Cardiac muscle cell (in vitro differentiated cells and primary cell): ENCODE data around the gene RUSC1. TPM values are rescaled to one million over a fixed set of nuclear protein-coding genes. Genes with fewer than 3 reads are reported as not detected.

Source experiments
- DNase-seq, 2 donors: peaks; one replicate each; pipeline versions ENCODE4 v3.0.0 to v3.0.0-alpha.2; 2010 to 2017; ENCODE audit warnings: low read depth in 1 of 2, low spot score in 1 of 2
- H3K27ac ChIP-seq: fragments of 200-600 bp; sonication (generic); 2 replicates; pipeline ENCODE4 v1.5.1; 2016
- H3K27me3 ChIP-seq: fragments of 200-600 bp; sonication (generic); 2 replicates; pipeline ENCODE4 v1.6.0; 2016; ENCODE audit warnings: control low read depth
- H3K36me3 ChIP-seq: fragments of 200-600 bp; sonication (generic); 2 replicates; pipeline ENCODE4 v1.5.1; 2016; ENCODE audit warnings: control low read depth
- H3K4me1 ChIP-seq: fragments of 200-600 bp; sonication (generic); 2 replicates; pipeline ENCODE4 v1.8.1; 2017; ENCODE audit warnings: low read depth, mild to moderate bottlenecking, mixed run types
- H3K4me3 ChIP-seq: fragments of 200-600 bp; sonication (generic); 2 replicates; pipeline ENCODE4 v1.5.1; 2016; ENCODE audit warnings: mild to moderate bottlenecking
- H3K9me3 ChIP-seq: fragments of 200-600 bp; sonication (generic); 2 replicates; pipeline ENCODE4 v1.5.1; 2017; ENCODE audit warnings: low read depth, mild to moderate bottlenecking, control low read depth
- polyA plus RNA-seq: library from polyadenylated mRNA; unstranded; fragments of >200 nt; fragmentation: Nextera tagmentation; extraction: Ambion mirVana; gene quantifications from 2 replicates; pipeline ENCODE4 v1.2.1, GENCODE V29; 2016
- total RNA-seq: library from RNA; depleted of rRNA; stranded (reverse); fragments of >200 nt; gene quantifications from 2 replicates; pipeline ENCODE4 v1.2.3, GENCODE V29; 2016
- TF ChIP-seq, protein P1 (sequence below): IDR thresholded peaks from 2 replicates; pipeline ENCODE4 v1.5.1; 2012; ENCODE audit warnings: low read depth, mild to moderate bottlenecking, low read length

Gene RUSC1
- total and polyA plus RNA-seq, 2 experiments from 2014 or later: 25.9 to 44.4 TPM

DNA sequence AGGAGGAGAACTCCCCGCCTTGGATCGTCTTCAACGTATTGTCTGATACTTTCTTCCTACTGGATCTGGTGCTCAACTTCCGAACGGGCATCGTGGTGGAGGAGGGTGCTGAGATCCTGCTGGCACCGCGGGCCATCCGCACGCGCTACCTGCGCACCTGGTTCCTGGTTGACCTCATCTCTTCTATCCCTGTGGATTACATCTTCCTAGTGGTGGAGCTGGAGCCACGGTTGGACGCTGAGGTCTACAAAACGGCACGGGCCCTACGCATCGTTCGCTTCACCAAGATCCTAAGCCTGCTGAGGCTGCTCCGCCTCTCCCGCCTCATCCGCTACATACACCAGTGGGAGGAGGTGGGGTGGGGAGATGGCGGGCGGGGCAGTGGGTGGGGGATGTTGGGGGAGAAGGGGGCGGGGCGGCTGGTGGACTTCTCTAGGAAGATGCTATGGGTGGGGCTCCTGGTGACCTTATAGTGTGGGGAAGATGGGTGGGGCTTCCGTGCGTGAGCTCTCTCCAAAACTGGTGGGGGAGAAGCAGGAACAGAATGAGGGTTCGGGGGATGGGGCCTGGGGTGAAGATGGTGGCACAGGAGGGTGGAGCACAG lies 38.1 kb upstream of the RUSC1 start:
- H3K36me3 ChIP-seq: no peaks in the 10 kb centered on the region
- no peaks in the 10 kb centered on the region for H3K9me3 ChIP-seq
- H3K27me3 ChIP-seq: no peaks in the 10 kb centered on the region
- H3K27ac ChIP-seq: no peak overlapping the region
- no peak for DNase-seq
- no peaks in the 10 kb centered on the region for H3K4me1 ChIP-seq
- TF ChIP-seq, protein P1, sequence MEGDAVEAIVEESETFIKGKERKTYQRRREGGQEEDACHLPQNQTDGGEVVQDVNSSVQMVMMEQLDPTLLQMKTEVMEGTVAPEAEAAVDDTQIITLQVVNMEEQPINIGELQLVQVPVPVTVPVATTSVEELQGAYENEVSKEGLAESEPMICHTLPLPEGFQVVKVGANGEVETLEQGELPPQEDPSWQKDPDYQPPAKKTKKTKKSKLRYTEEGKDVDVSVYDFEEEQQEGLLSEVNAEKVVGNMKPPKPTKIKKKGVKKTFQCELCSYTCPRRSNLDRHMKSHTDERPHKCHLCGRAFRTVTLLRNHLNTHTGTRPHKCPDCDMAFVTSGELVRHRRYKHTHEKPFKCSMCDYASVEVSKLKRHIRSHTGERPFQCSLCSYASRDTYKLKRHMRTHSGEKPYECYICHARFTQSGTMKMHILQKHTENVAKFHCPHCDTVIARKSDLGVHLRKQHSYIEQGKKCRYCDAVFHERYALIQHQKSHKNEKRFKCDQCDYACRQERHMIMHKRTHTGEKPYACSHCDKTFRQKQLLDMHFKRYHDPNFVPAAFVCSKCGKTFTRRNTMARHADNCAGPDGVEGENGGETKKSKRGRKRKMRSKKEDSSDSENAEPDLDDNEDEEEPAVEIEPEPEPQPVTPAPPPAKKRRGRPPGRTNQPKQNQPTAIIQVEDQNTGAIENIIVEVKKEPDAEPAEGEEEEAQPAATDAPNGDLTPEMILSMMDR: no peak
- H3K4me3 ChIP-seq: no peak overlapping the region

GRCh38 chr1:155284476-155284875 lies 36.2 kb upstream of the RUSC1 start:
- no peaks in the 10 kb centered on the region for H3K4me1 ChIP-seq
- TF ChIP-seq, protein P1: no peak
- no peaks in the 10 kb centered on the region for H3K9me3 ChIP-seq
- H3K27ac ChIP-seq: no peak overlapping the region
- no peak overlapping the region for H3K4me3 ChIP-seq
- H3K36me3 ChIP-seq: no peaks in the 10 kb centered on the region
- no peak for DNase-seq
- H3K27me3 ChIP-seq: no peaks in the 10 kb centered on the region

GRCh38 chr1:155285063-155285462 lies 35.6 kb upstream of the RUSC1 start:
- DNase-seq: no peak
- H3K27me3 ChIP-seq: no peaks in the 10 kb centered on the region
- no peak overlapping the region for H3K27ac ChIP-seq
- TF ChIP-seq, protein P1: no peak
- no peak overlapping the region for H3K4me3 ChIP-seq
- H3K4me1 ChIP-seq: no peaks in the 10 kb centered on the region
- H3K9me3 ChIP-seq: no peaks in the 10 kb centered on the region
- no peaks in the 10 kb centered on the region for H3K36me3 ChIP-seq

DNA sequence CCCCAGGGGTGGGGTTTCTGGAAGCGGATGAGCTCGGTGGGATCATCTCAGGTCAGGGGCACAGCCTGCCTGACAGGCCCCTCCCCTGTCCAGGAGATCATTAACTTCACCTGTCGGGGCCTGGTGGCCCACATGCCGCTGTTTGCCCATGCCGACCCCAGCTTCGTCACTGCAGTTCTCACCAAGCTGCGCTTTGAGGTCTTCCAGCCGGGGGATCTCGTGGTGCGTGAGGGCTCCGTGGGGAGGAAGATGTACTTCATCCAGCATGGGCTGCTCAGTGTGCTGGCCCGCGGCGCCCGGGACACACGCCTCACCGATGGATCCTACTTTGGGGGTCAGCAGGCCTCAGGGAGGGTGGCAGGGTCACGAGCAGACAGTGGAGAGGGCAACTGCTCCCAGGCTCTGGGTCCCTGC lies 35.1 kb upstream of the RUSC1 start:
- no peaks in the 10 kb centered on the region for H3K36me3 ChIP-seq
- TF ChIP-seq, protein P1: no peak
- H3K4me1 ChIP-seq: no peaks in the 10 kb centered on the region
- no peak overlapping the region for H3K27ac ChIP-seq
- no peaks in the 10 kb centered on the region for H3K9me3 ChIP-seq
- no peaks in the 10 kb centered on the region for H3K27me3 ChIP-seq
- H3K4me3 ChIP-seq: no peak overlapping the region
- DNase-seq: no peak

GRCh38 chr1:155286544-155286943 lies 34.1 kb upstream of the RUSC1 start:
- H3K9me3 ChIP-seq: no peaks in the 10 kb centered on the region
- no peaks in the 10 kb centered on the region for H3K4me1 ChIP-seq
- H3K27me3 ChIP-seq: no peaks in the 10 kb centered on the region
- no peak overlapping the region for H3K4me3 ChIP-seq
- TF ChIP-seq, protein P1: no peak
- H3K27ac ChIP-seq: no peak overlapping the region
- no peaks in the 10 kb centered on the region for H3K36me3 ChIP-seq
- no peak for DNase-seq
